GM23338 (cell line): ENCODE measurements around the gene PPP4R3A. TPM values are rescaled to one million over a fixed set of nuclear protein-coding genes. Genes with fewer than 3 reads are reported as not detected.

ENCODE experiments used
- ATAC-seq: fragments of 200-7000 bp; cut with Tn5 transposase; 3 replicates; pipeline ENCODE4 v1.9.1; 2020
- DNase-seq: peaks from one replicate; pipeline ENCODE4 v3.0.0-alpha.2; 2015; ENCODE audit warnings: low spot score
- H2AFZ ChIP-seq: fragments of 200-600 bp; sonication (generic); 2 replicates; pipeline ENCODE4 v1.8.0; 2016; ENCODE audit warnings: antibody characterized with exemption, mild to moderate bottlenecking, moderate library complexity
- H3F3A ChIP-seq: fragments of 200-600 bp; sonication (generic); replicated peaks from 2 replicates; pipeline ENCODE4 v1.8.0; 2017; ENCODE audit warnings: antibody characterized with exemption, mixed run types, low read depth
- H3K27ac ChIP-seq: fragments of 200-600 bp; sonication (generic); 2 replicates; pipeline ENCODE4 v1.6.1; 2016; ENCODE audit warnings: low read depth
- H3K27me3 ChIP-seq: fragments of 200-600 bp; sonication (generic); 2 replicates; pipeline ENCODE4 v1.8.0; 2016; ENCODE audit warnings: mild to moderate bottlenecking, mixed run types, moderate library complexity; ENCODE audit not compliant: insufficient read depth
- H3K36me3 ChIP-seq: fragments of 200-600 bp; sonication (generic); 2 replicates; pipeline ENCODE4 v1.8.0; 2016; ENCODE audit warnings: mild to moderate bottlenecking; ENCODE audit not compliant: insufficient read depth
- H3K4me1 ChIP-seq: fragments of 200-600 bp; sonication (generic); 2 replicates; pipeline ENCODE4 v1.8.0; 2016; ENCODE audit warnings: mild to moderate bottlenecking, moderate library complexity; ENCODE audit not compliant: insufficient read depth
- H3K4me2 ChIP-seq: fragments of 200-600 bp; sonication (generic); 2 replicates; pipeline ENCODE4 v1.7.1; 2017; ENCODE audit warnings: mixed run types
- H3K4me3 ChIP-seq: fragments of 200-600 bp; sonication (generic); 2 replicates; pipeline ENCODE4 v1.6.1; 2016; ENCODE audit warnings: mixed run types
- H3K79me2 ChIP-seq: fragments of 200-600 bp; sonication (generic); replicated peaks from 2 replicates; pipeline ENCODE4 v1.8.0; 2017; ENCODE audit warnings: mild to moderate bottlenecking; ENCODE audit not compliant: insufficient read depth
- H3K9me2 ChIP-seq: fragments of 200-600 bp; sonication (generic); 2 replicates; pipeline ENCODE4 v1.8.0; 2017; ENCODE audit not compliant: insufficient read depth
- H4K20me1 ChIP-seq: fragments of 200-600 bp; sonication (generic); replicated peaks from 2 replicates; pipeline ENCODE4 v1.8.0; 2017; ENCODE audit warnings: mild to moderate bottlenecking; ENCODE audit not compliant: insufficient read depth
- H3K27ac Mint-ChIP-seq: 2 replicates; pipeline ENCODE4 v1.8.0; 2020; ENCODE audit warnings: inconsistent platforms, mild to moderate bottlenecking, moderate library complexity, mixed read lengths
- H3K27me3 Mint-ChIP-seq: 3 replicates; pipeline ENCODE4 v1.8.0; 2022; ENCODE audit warnings: low read depth, mild to moderate bottlenecking, moderate library complexity, mixed read lengths, inconsistent platforms; ENCODE audit not compliant: insufficient read depth, poor library complexity
- H3K36me3 Mint-ChIP-seq: 3 replicates; pipeline ENCODE4 v1.8.0; 2021; ENCODE audit warnings: low read depth, mild to moderate bottlenecking, inconsistent platforms, moderate library complexity, mixed read lengths
- H3K4me1 Mint-ChIP-seq: 3 replicates; pipeline ENCODE4 v1.8.0; 2020; ENCODE audit warnings: mild to moderate bottlenecking, inconsistent platforms, mixed read lengths
- H3K4me3 Mint-ChIP-seq: 3 replicates; pipeline ENCODE4 v1.8.0; 2021; ENCODE audit warnings: moderate library complexity, mild to moderate bottlenecking, inconsistent platforms, mixed read lengths
- H3K9me3 Mint-ChIP-seq: 3 replicates; pipeline ENCODE4 v1.8.0; 2020; ENCODE audit warnings: moderate library complexity, mild to moderate bottlenecking, inconsistent platforms, mixed read lengths
- EZH2phosphoT487 ChIP-seq: fragments of 200-600 bp; sonication (generic); IDR thresholded peaks from one replicate; pipeline ENCODE4 v1.8.1; 2018; ENCODE audit warnings: antibody characterized with exemption; ENCODE audit not compliant: unreplicated experiment
- NANOG ChIP-seq: IDR thresholded peaks from 2 replicates; pipeline ENCODE4 v1.6.1; 2016; ENCODE audit warnings: antibody characterized with exemption, borderline replicate concordance
- ZNF331 ChIP-seq: fragments of 250-450 bp; sonication (Bioruptor Pico); IDR thresholded peaks from 2 replicates; pipeline ENCODE4 v1.5.0; 2020; ENCODE audit warnings: low read depth, mild to moderate bottlenecking, moderate library complexity
- polyA plus RNA-seq: library from polyadenylated mRNA; unstranded; fragments of >200 nt; fragmentation: Nextera tagmentation; extraction: Ambion mirVana; gene quantifications from 2 replicates; pipeline ENCODE4 v1.2.1, GENCODE V29; 2016
- total RNA-seq: library from RNA; depleted of rRNA; stranded (reverse); fragments of >200 nt; shearing (Covaris generic); gene quantifications from 2 replicates; pipeline ENCODE4 v1.2.3, GENCODE V29; 2014
- TF ChIP-seq, protein P1 (sequence below): IDR thresholded peaks from one replicate; pipeline ENCODE4 v1.6.1; 2018; ENCODE audit warnings: antibody characterized with exemption; ENCODE audit not compliant: unreplicated experiment
- TF ChIP-seq, protein P2 (sequence below): fragments of 250-450 bp; sonication (Bioruptor Pico); IDR thresholded peaks from 2 replicates; pipeline ENCODE4 v1.5.0; 2020; ENCODE audit warnings: mild to moderate bottlenecking, moderate library complexity
- TF ChIP-seq, protein P3 (sequence below): IDR thresholded peaks from 2 replicates; pipeline ENCODE4 v1.6.1; 2016; ENCODE audit warnings: antibody characterized with exemption

PPP4R3A gene
- total and polyA plus RNA-seq, 2 experiments from 2014 or later, result 50.3 to 128 TPM

DNA sequence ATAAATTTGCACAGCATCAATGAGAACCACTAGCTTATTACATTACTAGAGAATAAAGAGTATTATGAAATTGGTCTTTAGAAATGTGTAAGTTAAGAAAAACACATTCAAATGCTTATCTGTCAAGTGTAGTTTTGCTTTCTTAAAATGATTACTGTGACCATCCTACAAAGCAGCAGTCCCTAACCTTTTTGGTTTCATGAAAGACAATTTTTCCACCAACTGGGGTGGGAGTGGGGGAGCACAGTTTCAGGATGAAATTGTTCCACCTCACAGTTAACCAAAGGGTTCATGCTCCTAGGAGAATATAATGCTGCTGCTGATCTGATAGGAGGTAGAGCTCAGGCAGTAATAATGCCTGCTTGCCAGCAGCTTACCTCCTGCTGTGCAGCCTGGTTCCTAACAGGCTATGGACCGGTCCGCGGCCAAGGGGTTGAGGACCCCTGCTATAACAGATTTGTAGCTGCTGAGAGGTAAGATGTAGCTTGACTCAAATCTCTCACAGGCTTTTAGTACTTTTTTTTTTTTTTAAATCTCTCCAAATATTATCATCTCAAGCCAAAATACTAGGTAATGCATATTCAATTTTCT lies 45.4 kb downstream of the PPP4R3A start:
- Histone ChIP-seq H3K4me2 (no peak overlapping the region), H4K20me1 (0 out of 2 replicates have a peak, but pooled peaks cover 2% of the 10 kb centered on the region), H3K4me3 (no peak overlapping the region), H3K27me3 (no peaks in the 10 kb centered on the region), H2AFZ (no peak overlapping the region), H3K79me2 (peaks cover 11% of the 10 kb centered on the region; the same call in 1 of the 2 replicates), H3K9me2 (no peaks in the 10 kb centered on the region), H3K27ac (no peak overlapping the region), H3F3A (no peaks in the 10 kb centered on the region), H3K4me1 (no peaks in the 10 kb centered on the region), H3K36me3 (peaks cover 69% of the 10 kb centered on the region)
- peaks cover 89% of the 10 kb centered on the region for H3K36me3 Mint-ChIP-seq
- peak; percentile 36; the same call in 2 of the 3 replicates for ATAC-seq
- DNase-seq, result no peak
- H3K4me1 Mint-ChIP-seq, result no peaks in the 10 kb centered on the region
- no peak overlapping the region for H3K27ac Mint-ChIP-seq
- H3K27me3 Mint-ChIP-seq, result peaks cover 3% of the 10 kb centered on the region
- H3K4me3 Mint-ChIP-seq, result no peak overlapping the region
- TF ChIP-seq, protein P1, sequence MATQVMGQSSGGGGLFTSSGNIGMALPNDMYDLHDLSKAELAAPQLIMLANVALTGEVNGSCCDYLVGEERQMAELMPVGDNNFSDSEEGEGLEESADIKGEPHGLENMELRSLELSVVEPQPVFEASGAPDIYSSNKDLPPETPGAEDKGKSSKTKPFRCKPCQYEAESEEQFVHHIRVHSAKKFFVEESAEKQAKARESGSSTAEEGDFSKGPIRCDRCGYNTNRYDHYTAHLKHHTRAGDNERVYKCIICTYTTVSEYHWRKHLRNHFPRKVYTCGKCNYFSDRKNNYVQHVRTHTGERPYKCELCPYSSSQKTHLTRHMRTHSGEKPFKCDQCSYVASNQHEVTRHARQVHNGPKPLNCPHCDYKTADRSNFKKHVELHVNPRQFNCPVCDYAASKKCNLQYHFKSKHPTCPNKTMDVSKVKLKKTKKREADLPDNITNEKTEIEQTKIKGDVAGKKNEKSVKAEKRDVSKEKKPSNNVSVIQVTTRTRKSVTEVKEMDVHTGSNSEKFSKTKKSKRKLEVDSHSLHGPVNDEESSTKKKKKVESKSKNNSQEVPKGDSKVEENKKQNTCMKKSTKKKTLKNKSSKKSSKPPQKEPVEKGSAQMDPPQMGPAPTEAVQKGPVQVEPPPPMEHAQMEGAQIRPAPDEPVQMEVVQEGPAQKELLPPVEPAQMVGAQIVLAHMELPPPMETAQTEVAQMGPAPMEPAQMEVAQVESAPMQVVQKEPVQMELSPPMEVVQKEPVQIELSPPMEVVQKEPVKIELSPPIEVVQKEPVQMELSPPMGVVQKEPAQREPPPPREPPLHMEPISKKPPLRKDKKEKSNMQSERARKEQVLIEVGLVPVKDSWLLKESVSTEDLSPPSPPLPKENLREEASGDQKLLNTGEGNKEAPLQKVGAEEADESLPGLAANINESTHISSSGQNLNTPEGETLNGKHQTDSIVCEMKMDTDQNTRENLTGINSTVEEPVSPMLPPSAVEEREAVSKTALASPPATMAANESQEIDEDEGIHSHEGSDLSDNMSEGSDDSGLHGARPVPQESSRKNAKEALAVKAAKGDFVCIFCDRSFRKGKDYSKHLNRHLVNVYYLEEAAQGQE, result no peak
- TF ChIP-seq EZH2phosphoT487, result no peak
- TF ChIP-seq, protein P2, sequence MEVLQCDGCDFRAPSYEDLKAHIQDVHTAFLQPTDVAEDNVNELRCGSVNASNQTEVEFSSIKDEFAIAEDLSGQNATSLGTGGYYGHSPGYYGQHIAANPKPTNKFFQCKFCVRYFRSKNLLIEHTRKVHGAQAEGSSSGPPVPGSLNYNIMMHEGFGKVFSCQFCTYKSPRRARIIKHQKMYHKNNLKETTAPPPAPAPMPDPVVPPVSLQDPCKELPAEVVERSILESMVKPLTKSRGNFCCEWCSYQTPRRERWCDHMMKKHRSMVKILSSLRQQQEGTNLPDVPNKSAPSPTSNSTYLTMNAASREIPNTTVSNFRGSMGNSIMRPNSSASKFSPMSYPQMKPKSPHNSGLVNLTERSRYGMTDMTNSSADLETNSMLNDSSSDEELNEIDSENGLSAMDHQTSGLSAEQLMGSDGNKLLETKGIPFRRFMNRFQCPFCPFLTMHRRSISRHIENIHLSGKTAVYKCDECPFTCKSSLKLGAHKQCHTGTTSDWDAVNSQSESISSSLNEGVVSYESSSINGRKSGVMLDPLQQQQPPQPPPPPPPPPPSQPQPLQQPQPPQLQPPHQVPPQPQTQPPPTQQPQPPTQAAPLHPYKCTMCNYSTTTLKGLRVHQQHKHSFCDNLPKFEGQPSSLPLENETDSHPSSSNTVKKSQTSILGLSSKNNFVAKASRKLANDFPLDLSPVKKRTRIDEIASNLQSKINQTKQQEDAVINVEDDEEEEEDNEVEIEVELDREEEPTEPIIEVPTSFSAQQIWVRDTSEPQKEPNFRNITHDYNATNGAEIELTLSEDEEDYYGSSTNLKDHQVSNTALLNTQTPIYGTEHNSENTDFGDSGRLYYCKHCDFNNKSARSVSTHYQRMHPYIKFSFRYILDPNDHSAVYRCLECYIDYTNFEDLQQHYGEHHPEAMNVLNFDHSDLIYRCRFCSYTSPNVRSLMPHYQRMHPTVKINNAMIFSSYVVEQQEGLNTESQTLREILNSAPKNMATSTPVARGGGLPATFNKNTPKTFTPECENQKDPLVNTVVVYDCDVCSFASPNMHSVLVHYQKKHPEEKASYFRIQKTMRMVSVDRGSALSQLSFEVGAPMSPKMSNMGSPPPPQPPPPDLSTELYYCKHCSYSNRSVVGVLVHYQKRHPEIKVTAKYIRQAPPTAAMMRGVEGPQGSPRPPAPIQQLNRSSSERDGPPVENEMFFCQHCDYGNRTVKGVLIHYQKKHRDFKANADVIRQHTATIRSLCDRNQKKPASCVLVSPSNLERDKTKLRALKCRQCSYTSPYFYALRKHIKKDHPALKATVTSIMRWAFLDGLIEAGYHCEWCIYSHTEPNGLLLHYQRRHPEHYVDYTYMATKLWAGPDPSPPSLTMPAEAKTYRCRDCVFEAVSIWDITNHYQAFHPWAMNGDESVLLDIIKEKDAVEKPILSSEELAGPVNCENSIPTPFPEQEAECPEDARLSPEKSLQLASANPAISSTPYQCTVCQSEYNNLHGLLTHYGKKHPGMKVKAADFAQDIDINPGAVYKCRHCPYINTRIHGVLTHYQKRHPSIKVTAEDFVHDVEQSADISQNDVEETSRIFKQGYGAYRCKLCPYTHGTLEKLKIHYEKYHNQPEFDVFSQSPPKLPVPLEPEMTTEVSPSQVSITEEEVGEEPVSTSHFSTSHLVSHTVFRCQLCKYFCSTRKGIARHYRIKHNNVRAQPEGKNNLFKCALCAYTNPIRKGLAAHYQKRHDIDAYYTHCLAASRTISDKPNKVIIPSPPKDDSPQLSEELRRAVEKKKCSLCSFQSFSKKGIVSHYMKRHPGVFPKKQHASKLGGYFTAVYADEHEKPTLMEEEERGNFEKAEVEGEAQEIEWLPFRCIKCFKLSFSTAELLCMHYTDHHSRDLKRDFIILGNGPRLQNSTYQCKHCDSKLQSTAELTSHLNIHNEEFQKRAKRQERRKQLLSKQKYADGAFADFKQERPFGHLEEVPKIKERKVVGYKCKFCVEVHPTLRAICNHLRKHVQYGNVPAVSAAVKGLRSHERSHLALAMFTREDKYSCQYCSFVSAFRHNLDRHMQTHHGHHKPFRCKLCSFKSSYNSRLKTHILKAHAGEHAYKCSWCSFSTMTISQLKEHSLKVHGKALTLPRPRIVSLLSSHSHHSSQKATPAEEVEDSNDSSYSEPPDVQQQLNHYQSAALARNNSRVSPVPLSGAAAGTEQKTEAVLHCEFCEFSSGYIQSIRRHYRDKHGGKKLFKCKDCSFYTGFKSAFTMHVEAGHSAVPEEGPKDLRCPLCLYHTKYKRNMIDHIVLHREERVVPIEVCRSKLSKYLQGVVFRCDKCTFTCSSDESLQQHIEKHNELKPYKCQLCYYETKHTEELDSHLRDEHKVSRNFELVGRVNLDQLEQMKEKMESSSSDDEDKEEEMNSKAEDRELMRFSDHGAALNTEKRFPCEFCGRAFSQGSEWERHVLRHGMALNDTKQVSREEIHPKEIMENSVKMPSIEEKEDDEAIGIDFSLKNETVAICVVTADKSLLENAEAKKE (CRISPR knock-in tag), result no peak
- TF ChIP-seq, protein P3, sequence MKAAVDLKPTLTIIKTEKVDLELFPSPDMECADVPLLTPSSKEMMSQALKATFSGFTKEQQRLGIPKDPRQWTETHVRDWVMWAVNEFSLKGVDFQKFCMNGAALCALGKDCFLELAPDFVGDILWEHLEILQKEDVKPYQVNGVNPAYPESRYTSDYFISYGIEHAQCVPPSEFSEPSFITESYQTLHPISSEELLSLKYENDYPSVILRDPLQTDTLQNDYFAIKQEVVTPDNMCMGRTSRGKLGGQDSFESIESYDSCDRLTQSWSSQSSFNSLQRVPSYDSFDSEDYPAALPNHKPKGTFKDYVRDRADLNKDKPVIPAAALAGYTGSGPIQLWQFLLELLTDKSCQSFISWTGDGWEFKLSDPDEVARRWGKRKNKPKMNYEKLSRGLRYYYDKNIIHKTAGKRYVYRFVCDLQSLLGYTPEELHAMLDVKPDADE, result no peak
- TF ChIP-seq NANOG, result no peak
- TF ChIP-seq ZNF331 (CRISPR knock-in tag), result no peak
- H3K9me3 Mint-ChIP-seq, result no peaks in the 10 kb centered on the region
